A673 (cell line): ENCODE data around the gene AUNIP.

ENCODE experiments used
- CTCF ChIP-seq: fragments of 300-800, 200-600 bp; sonication (generic); conservative IDR thresholded peaks from 2 replicates; pipeline ENCODE4 v1.5.1; 2017; ENCODE audit warnings: low read depth, mild to moderate bottlenecking, antibody characterized with exemption, low read length, moderate library complexity, mixed read lengths
- EZH2 ChIP-seq: fragments of 200-600 bp; sonication (generic); IDR thresholded peaks from 2 replicates; pipeline ENCODE4 v1.6.1; 2017; ENCODE audit warnings: borderline replicate concordance, low read depth, mild to moderate bottlenecking, mixed read lengths, antibody characterized with exemption, low read length; ENCODE audit not compliant: poor library complexity, severe bottlenecking

GRCh38 chr1:25804964-25805862 is 54.0 kb downstream of the AUNIP start:
- no peak for TF ChIP-seq CTCF
- no peak for TF ChIP-seq EZH2
